A673 (cell line): Measurements from ENCODE around the gene CA5A. TPM values are rescaled to one million over a fixed set of nuclear protein-coding genes. Genes with fewer than 3 reads are reported as not detected.
"Not testable (repeated sequence)": the region's sequence is repeated elsewhere in the genome, so short reads cannot be mapped to it uniquely, and the experiment has no call there.

Experiments used
- BruUV-seq: library from RNA; stranded (reverse); fragments of 400-500 nt; replicated peaks from 2 replicates; lab custom pipeline; 2021; lab: Mats Ljungman, UMichigan
- CTCF ChIA-PET: fragments of 300-600 bp; sonication (Branson Sonifier 250); formaldehyde crosslinking; loops from one replicate; lab custom pipeline; 2022; ENCODE audit warnings: antibody characterized with exemption; lab: Charles Lee
- POLR2A ChIA-PET: fragments of 300-600 bp; sonication (Branson Sonifier 250); formaldehyde crosslinking; loops from one replicate; lab custom pipeline; 2022; ENCODE audit warnings: antibody characterized with exemption; ENCODE audit not compliant: low non-redundant PET; lab: Charles Lee
- DNase-seq: peaks from one replicate; pipeline ENCODE4 v3.0.0-alpha.2; 2015; ENCODE audit warnings: low spot score
- H3K27ac ChIP-seq: fragments of 200-600 bp; sonication (generic); 2 replicates; pipeline ENCODE4 v1.5.1; 2016; ENCODE audit warnings: mixed run types, low read depth, mild to moderate bottlenecking, mixed read lengths, antibody characterized with exemption, low read length; ENCODE audit not compliant: poor library complexity, severe bottlenecking
- H3K27me3 ChIP-seq: fragments of 200-600 bp; sonication (generic); replicated peaks from 2 replicates; pipeline ENCODE4 v1.6.1; 2017; ENCODE audit warnings: mixed run types, low read depth, mild to moderate bottlenecking, mixed read lengths, antibody characterized with exemption, low read length; ENCODE audit not compliant: insufficient read depth, poor library complexity
- H3K36me3 ChIP-seq: fragments of 200-600 bp; sonication (generic); 2 replicates; pipeline ENCODE4 v1.6.1; 2016; ENCODE audit warnings: mixed run types, mild to moderate bottlenecking, mixed read lengths, antibody characterized with exemption, low read length; ENCODE audit not compliant: insufficient read depth, poor library complexity, severe bottlenecking
- H3K4me1 ChIP-seq: fragments of 200-600 bp; sonication (generic); 2 replicates; pipeline ENCODE4 v1.6.1; 2017; ENCODE audit warnings: mixed run types, mild to moderate bottlenecking, mixed read lengths, antibody characterized with exemption, low read length; ENCODE audit not compliant: insufficient read depth, poor library complexity, severe bottlenecking
- H3K4me3 ChIP-seq: fragments of 200-600 bp; sonication (generic); 2 replicates; pipeline ENCODE4 v1.5.1; 2016; ENCODE audit warnings: low read depth, mixed run types, mild to moderate bottlenecking, mixed read lengths, low read length; ENCODE audit not compliant: poor library complexity, severe bottlenecking
- H3K9me3 ChIP-seq: fragments of 200-600 bp; sonication (generic); 2 replicates; pipeline ENCODE4 v1.6.1; 2016; ENCODE audit warnings: mixed run types, low read depth, mild to moderate bottlenecking, mixed read lengths, antibody characterized with exemption, low read length; ENCODE audit not compliant: poor library complexity, severe bottlenecking
- EZH2 ChIP-seq: fragments of 200-600 bp; sonication (generic); IDR thresholded peaks from 2 replicates; pipeline ENCODE4 v1.6.1; 2017; ENCODE audit warnings: borderline replicate concordance, low read depth, mild to moderate bottlenecking, mixed read lengths, antibody characterized with exemption, low read length; ENCODE audit not compliant: poor library complexity, severe bottlenecking
- intact Hi-C: fragments of 100-400 bp; cut with micrococcal nuclease; formaldehyde crosslinking; loops from one replicate; pipeline ENCODE4 v1.10.0; 2022; ENCODE audit not compliant: unreplicated experiment
- total RNA-seq: library from RNA; stranded (reverse); gene quantifications from 2 replicates; pipeline ENCODE4 v1.2.3, GENCODE V29; 2021
- TF ChIP-seq, protein P1 (sequence below): fragments of 300-800, 200-600 bp; sonication (generic); conservative IDR thresholded peaks from 2 replicates; pipeline ENCODE4 v1.5.1; 2017; ENCODE audit warnings: low read depth, mild to moderate bottlenecking, antibody characterized with exemption, low read length, moderate library complexity, mixed read lengths

CA5A gene
- total RNA-seq, 1 experiment from 2014 or later = not detected

- Histone ChIP-seq H3K27me3 (no peaks in the 10 kb centered on the region), H3K36me3 (no peaks in the 10 kb centered on the region), H3K4me3 (no peak overlapping the region), H3K4me1 (no peaks in the 10 kb centered on the region), H3K27ac (no peak overlapping the region), H3K9me3 (no peaks in the 10 kb centered on the region)
- POLR2A ChIA-PET = no interaction called here
- BruUV-seq = no TSS peak
- CTCF ChIA-PET = no interaction called here
- DNase-seq = no peak
- intact Hi-C loops = no loop called here
- TF ChIP-seq, protein P1, sequence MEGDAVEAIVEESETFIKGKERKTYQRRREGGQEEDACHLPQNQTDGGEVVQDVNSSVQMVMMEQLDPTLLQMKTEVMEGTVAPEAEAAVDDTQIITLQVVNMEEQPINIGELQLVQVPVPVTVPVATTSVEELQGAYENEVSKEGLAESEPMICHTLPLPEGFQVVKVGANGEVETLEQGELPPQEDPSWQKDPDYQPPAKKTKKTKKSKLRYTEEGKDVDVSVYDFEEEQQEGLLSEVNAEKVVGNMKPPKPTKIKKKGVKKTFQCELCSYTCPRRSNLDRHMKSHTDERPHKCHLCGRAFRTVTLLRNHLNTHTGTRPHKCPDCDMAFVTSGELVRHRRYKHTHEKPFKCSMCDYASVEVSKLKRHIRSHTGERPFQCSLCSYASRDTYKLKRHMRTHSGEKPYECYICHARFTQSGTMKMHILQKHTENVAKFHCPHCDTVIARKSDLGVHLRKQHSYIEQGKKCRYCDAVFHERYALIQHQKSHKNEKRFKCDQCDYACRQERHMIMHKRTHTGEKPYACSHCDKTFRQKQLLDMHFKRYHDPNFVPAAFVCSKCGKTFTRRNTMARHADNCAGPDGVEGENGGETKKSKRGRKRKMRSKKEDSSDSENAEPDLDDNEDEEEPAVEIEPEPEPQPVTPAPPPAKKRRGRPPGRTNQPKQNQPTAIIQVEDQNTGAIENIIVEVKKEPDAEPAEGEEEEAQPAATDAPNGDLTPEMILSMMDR = no peak
- TF ChIP-seq EZH2 = no peak
These were observed 6.4 kb upstream of the CA5A start for GRCh38 chr16:87942680-87943079.

- H3K9me3 ChIP-seq = no peaks in the 10 kb centered on the region
- H3K4me3 ChIP-seq = no peak overlapping the region
- TF ChIP-seq EZH2 = no peak
- TF ChIP-seq, protein P1 = no peak
- no peaks in the 10 kb centered on the region for H3K36me3 ChIP-seq
- no peak overlapping the region for H3K27ac ChIP-seq
- no peaks in the 10 kb centered on the region for H3K4me1 ChIP-seq
- DNase-seq = no peak
- intact Hi-C loops = no loop called here
- BruUV-seq = no TSS peak
- CTCF ChIA-PET = no interaction called here
- POLR2A ChIA-PET = no interaction called here
- H3K27me3 ChIP-seq = no peaks in the 10 kb centered on the region
These were observed 3.5 kb upstream of the CA5A start for GRCh38 chr16:87939562-87940423.

DNA sequence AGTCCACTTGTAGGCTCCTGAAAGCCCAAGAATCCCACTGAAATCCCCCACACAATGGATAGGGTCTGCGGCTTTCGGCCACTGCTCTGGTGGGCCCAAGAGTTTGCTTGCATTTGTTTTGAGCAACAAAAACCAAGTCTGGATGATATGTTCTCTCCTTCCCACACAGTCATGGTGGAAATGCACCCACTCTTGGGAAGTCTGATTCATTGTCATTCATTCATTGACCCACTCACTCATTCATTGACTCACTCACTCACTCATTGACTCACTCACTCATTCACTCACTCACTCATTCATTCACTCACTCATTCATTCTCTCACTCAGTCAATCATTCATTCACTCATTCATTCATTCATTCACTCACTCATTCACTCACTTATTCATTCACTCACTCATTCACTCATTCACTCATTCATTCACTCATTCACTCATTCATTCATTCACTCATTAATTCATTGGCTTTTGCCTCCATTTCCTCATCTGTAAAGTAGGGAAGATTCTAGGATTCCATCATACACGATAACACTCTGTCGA lies 2.2 kb upstream of the CA5A start:
- CTCF ChIA-PET = no interaction called here
- TF ChIP-seq EZH2 = no peak
- TF ChIP-seq, protein P1 = no peak
- Histone ChIP-seq H3K4me1 (no peaks in the 10 kb centered on the region), H3K9me3 (no peaks in the 10 kb centered on the region), H3K27ac (no peak overlapping the region), H3K4me3 (no peak overlapping the region), H3K27me3 (no peaks in the 10 kb centered on the region), H3K36me3 (no peaks in the 10 kb centered on the region)
- intact Hi-C loops = no loop called here
- no TSS peak for BruUV-seq
- POLR2A ChIA-PET = interaction anchor here (0.7 kb wide), 1 partner anchor 56 kb away, joined by 3 read pairs; no protein-coding TSS in a partner anchor
- no peak for DNase-seq

DNA sequence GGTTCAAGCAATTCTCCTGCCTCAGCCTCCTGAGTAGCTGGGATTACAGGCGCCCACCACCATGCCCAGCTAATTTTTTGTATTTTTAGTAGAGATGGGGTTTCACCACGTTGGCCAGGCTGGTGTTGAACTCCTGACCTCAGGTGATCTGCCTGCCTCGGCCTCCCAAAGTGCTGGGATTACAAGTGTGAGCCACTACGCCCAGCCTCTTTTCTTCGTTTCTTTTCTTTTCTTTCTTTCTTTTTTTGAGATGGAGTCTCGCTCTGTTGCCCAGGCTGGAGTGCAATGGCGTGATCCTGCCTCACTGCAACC lies 858 bp upstream of the CA5A start:
- DNase-seq = not testable (repeated sequence)

GRCh38 chr16:87936016-87936374 lies 334 bp downstream of the CA5A start:
- H3K4me1 ChIP-seq, DNase-seq, intact Hi-C loops, H3K9me3 ChIP-seq, H3K27ac ChIP-seq, CTCF ChIA-PET, POLR2A ChIA-PET, BruUV-seq, H3K4me3 ChIP-seq, H3K36me3 ChIP-seq, H3K27me3 ChIP-seq: not testable (repeated sequence)

More for the DNA sequence above, 858 bp upstream of the CA5A start:
- POLR2A ChIA-PET, CTCF ChIA-PET, H3K27ac ChIP-seq, BruUV-seq, H3K9me3 ChIP-seq, H3K4me1 ChIP-seq, H3K4me3 ChIP-seq, H3K27me3 ChIP-seq, intact Hi-C loops, H3K36me3 ChIP-seq: not testable (repeated sequence)
